ENCODE results near the gene DLG2.
A peak's percentile ranks its signal among the peaks of the same experiment; 100 is the strongest.

Gene DLG2

DNA sequence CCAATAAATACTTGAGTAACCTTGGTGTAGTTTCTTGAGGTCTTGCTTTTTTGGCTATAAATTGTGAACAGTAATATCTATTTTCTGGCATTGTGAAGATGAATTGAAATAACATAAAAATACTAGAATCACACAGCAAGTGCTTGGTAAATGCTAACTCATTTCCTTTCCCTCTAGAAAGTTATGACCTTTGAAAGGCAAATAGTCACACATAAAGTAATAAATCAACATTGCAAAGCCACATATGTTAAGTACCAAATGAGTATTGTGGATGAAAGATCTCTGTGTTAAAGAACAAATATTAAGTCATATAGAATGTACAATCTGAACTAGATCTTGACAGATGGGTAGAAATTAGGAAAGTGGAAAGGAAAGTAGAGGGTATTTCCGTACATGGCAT lies 1781.3 kb downstream of the DLG2 start:
- in situ Hi-C loops (cut with HindIII; ENCODE audit: low sequenced_read_pairs), result no loop called here
- DNase-seq (ENCODE audit: low read depth, low spot score), result no peak
- H3K4me3 ChIP-seq (ENCODE audit: low read depth, low read length), result no peak overlapping the region
- TF ChIP-seq, protein P1, sequence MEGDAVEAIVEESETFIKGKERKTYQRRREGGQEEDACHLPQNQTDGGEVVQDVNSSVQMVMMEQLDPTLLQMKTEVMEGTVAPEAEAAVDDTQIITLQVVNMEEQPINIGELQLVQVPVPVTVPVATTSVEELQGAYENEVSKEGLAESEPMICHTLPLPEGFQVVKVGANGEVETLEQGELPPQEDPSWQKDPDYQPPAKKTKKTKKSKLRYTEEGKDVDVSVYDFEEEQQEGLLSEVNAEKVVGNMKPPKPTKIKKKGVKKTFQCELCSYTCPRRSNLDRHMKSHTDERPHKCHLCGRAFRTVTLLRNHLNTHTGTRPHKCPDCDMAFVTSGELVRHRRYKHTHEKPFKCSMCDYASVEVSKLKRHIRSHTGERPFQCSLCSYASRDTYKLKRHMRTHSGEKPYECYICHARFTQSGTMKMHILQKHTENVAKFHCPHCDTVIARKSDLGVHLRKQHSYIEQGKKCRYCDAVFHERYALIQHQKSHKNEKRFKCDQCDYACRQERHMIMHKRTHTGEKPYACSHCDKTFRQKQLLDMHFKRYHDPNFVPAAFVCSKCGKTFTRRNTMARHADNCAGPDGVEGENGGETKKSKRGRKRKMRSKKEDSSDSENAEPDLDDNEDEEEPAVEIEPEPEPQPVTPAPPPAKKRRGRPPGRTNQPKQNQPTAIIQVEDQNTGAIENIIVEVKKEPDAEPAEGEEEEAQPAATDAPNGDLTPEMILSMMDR (IDR thresholded peaks at IDR 0.05; ENCODE audit: low read depth, low read length), result no peak

DNA sequence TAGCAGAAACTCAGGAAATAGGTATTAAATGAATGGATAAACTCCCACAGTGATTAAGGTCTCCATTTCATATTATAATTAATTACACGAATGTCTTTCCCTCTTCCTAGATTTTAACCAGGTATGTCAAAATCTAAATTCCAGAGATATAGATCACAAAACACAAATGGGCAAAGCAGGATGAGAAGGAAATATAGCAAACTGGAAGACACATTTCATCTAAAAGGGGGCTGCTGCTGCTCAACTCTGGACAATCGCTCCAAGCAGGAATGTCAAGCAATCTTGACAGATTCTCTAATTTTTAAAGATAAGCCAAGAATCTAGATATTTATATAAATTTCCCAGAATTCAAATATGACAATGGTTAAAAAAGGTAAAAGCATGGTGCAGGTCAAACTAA lies 1786.8 kb downstream of the DLG2 start:
- H3K4me3 ChIP-seq (ENCODE audit: low read depth, low read length), result no peak overlapping the region
- in situ Hi-C loops (cut with HindIII; ENCODE audit: low sequenced_read_pairs), result no loop called here
- TF ChIP-seq, protein P1 (IDR thresholded peaks at IDR 0.05; ENCODE audit: low read depth, low read length), result no peak
- no peak for DNase-seq (ENCODE audit: low read depth, low spot score)

DNA sequence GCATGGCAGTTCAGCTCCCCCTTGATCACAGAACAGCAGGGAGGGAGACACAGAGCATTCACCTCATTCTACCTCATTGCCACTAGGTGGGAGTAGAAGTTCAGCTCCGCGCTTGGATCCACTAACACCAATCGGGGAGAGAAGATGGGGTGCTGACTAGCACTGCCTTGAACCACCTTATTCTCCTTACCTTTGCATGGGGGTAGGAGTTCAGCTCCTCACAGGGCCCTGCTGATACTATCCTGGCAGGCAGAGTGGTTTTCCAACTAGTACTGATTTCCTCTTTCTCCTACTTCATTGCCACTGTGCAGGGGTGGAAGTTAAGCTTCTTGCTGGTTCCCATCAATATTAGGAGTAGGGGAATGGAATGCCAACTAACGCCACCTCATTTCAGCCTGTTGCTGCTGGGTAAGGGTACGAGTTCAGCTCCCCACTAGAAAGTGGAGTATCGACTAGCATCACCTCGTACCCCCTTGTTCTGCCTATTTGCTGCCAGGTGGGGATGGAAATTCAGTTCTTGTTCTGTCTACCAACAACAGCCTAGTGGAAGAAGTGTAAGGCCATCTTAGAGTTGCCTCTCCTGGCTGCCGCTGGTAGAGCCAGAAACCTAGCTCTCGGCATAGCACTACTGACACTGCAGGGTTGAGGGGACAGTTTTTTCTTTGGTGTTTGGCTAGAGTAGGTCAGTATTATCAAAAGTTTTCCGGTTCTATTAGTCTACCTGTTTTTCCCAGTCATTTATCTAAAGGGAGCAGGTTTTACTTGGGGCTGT lies 1790.1 kb downstream of the DLG2 start:
- peak; percentile 46 for DNase-seq (ENCODE audit: low read depth, low spot score)
- in situ Hi-C loops (cut with HindIII; ENCODE audit: low sequenced_read_pairs), result no loop called here
- TF ChIP-seq, protein P1 (IDR thresholded peaks at IDR 0.05; ENCODE audit: low read depth, low read length), result peak; percentile 83
- H3K4me3 ChIP-seq (ENCODE audit: low read depth, low read length), result no peak overlapping the region

DNA sequence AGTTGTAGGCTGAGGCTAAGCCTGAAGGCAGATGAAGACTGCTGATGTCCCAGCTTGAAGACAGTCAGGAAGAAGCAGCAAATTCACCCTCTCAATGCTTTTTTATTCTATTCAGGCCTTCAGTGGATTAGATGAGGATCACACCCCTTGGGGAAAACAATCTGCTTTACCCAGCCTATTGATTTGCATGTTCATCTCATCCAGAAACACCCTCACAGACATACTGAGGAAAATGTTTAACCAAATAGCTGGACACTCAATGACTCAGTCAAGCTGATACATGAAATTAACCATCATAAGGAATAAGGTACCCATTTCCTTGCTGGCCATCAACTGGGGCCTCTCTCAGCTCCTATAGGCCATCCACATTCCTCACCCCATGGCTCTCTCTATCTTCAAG lies 1791.1 kb downstream of the DLG2 start:
- in situ Hi-C loops (cut with HindIII; ENCODE audit: low sequenced_read_pairs), result no loop called here
- no peak for DNase-seq (ENCODE audit: low read depth, low spot score)
- TF ChIP-seq, protein P1 (IDR thresholded peaks at IDR 0.05; ENCODE audit: low read depth, low read length), result no peak
- H3K4me3 ChIP-seq (ENCODE audit: low read depth, low read length), result no peak overlapping the region

DNA sequence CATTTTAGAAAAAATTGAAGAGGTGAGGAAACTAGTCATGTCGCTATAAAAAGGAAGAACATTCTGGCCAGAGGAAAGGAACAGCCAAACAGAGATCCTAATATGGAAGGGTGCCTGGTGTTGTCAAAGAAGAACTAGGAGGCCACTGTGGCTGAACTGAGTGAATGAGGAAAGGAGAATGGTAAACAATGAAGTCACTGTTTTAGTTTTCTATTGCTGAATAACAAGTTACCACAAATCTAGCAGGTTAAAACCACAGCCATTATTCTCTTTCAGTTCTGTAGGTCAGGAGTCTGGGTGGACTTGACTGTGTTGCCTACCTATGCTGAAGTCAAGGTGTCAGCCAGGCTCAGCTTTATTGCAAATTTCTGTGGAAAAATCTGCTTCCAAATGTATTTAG lies 1791.7 kb downstream of the DLG2 start:
- in situ Hi-C loops (cut with HindIII; ENCODE audit: low sequenced_read_pairs), result no loop called here
- no peak overlapping the region for H3K4me3 ChIP-seq (ENCODE audit: low read depth, low read length)
- TF ChIP-seq, protein P1 (IDR thresholded peaks at IDR 0.05; ENCODE audit: low read depth, low read length), result no peak
- peak; percentile 24 for DNase-seq (ENCODE audit: low read depth, low spot score)

DNA sequence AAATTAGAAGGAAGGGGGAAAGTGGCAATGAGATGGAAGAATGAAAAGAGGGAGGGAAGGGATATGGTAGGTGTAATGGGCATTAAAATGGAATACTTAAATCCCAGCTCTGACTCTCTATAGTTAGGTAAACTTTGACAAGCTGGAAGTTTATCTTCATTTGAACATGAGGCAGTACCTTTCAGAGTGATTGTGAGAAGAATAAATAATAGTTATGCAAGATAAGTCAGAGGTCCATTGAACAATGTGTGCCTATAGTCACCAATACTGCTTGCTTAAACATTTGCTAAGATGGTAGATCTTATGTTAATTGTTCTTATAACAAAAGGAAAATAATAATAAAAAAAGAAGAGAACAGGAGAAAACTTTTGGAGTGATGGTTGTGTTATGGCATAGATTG lies 1795.2 kb downstream of the DLG2 start:
- H3K4me3 ChIP-seq (ENCODE audit: low read depth, low read length), result no peak overlapping the region
- DNase-seq (ENCODE audit: low read depth, low spot score), result no peak
- TF ChIP-seq, protein P1 (IDR thresholded peaks at IDR 0.05; ENCODE audit: low read depth, low read length), result no peak
- in situ Hi-C loops (cut with HindIII; ENCODE audit: low sequenced_read_pairs), result no loop called here

Data from astrocyte of the spinal cord (primary cell).